Measurements from ENCODE around the gene USP17L21. TPM values are rescaled to one million over a fixed set of nuclear protein-coding genes. Genes with fewer than 3 reads are reported as not detected.

Gene USP17L21
- total RNA-seq: not detected in 2 replicates

GRCh38 chr4:9262572-9262971, at the start of gene USP17L21:
TSS of gene USP17L21 (plus strand) at chr4:9262872. CDS start at chr4:9262872, 0 bp downstream.

GRCh38 chr4:9215105-9215504, 47.6 kb upstream of the USP17L21 start, which contains the start of gene USP17L11:
TSS of gene USP17L11 (plus strand) at chr4:9215405. CDS start at chr4:9215405, 0 bp downstream.

GRCh38 chr4:9219852-9220251, 42.8 kb upstream of the USP17L21 start, which contains the start of gene USP17L12:
TSS of gene USP17L12 (plus strand) at chr4:9220152. CDS start at chr4:9220152, 0 bp downstream.

GRCh38 chr4:9224596-9224995, 38.1 kb upstream of the USP17L21 start, which contains the start of gene USP17L13:
TSS of gene USP17L13 (plus strand) at chr4:9224896. CDS start at chr4:9224896, 0 bp downstream.

GRCh38 chr4:9234085-9234484, 28.6 kb upstream of the USP17L21 start, which contains the start of gene USP17L15:
TSS of gene USP17L15 (plus strand) at chr4:9234385. CDS start at chr4:9234385, 0 bp downstream.

GRCh38 chr4:9243579-9243978, 19.1 kb upstream of the USP17L21 start, which contains the start of gene USP17L17:
TSS of gene USP17L17 (plus strand) at chr4:9243879. CDS start at chr4:9243879, 0 bp downstream.

GRCh38 chr4:9247953-9248680, 14.6 kb upstream of the USP17L21 start, which contains the start of gene USP17L18:
TSS of gene USP17L18 (plus strand) at chr4:9248630. CDS start at chr4:9248630, 0 bp downstream.

GRCh38 chr4:9253078-9253477, 9.6 kb upstream of the USP17L21 start, which contains the start of gene USP17L19:
TSS of gene USP17L19 (plus strand) at chr4:9253378. CDS start at chr4:9253378, 0 bp downstream.

GRCh38 chr4:9257824-9258223, 4.8 kb upstream of the USP17L21 start, which contains the start of gene USP17L20:
TSS of gene USP17L20 (plus strand) at chr4:9258124. CDS start at chr4:9258124, 0 bp downstream.

GRCh38 chr4:9267319-9267718, 4.6 kb downstream of the USP17L21 start, which contains the start of gene USP17L22:
TSS of gene USP17L22 (plus strand) at chr4:9267619. CDS start at chr4:9267619, 0 bp downstream.

Other genes starting within 250 kb of the USP17L21 start
- gene FAM90A26, start 92.5 kb upstream of the USP17L21 start, total RNA-seq: not detected in 2 replicates
- not detected in 2 replicates for gene USP17L10, start 52.2 kb upstream of the USP17L21 start, total RNA-seq
- gene USP17L11, start 47.5 kb upstream of the USP17L21 start, total RNA-seq: not detected in 2 replicates
- not detected in 2 replicates for gene USP17L12, start 42.7 kb upstream of the USP17L21 start, total RNA-seq
- not detected in 2 replicates for gene USP17L13, start 38.0 kb upstream of the USP17L21 start, total RNA-seq
- gene USP17L15, start 28.5 kb upstream of the USP17L21 start, total RNA-seq: not detected in 2 replicates
- gene USP17L17, start 19.0 kb upstream of the USP17L21 start, total RNA-seq: not detected in 2 replicates
- not detected in 2 replicates for gene USP17L18, start 14.2 kb upstream of the USP17L21 start, total RNA-seq
- not detected in 2 replicates for gene USP17L19, start 9.5 kb upstream of the USP17L21 start, total RNA-seq
- gene USP17L20, start 4.7 kb upstream of the USP17L21 start, total RNA-seq: not detected in 2 replicates
- gene USP17L22, start 4.7 kb downstream of the USP17L21 start, total RNA-seq: not detected in 2 replicates
- gene USP17L24, start 62.3 kb downstream of the USP17L21 start, total RNA-seq: not detected in 2 replicates
- not detected in 2 replicates for gene USP17L25, start 67.0 kb downstream of the USP17L21 start, total RNA-seq
- not detected in 2 replicates for gene USP17L26, start 71.8 kb downstream of the USP17L21 start, total RNA-seq
- gene USP17L5, start 76.5 kb downstream of the USP17L21 start, total RNA-seq: not detected in 2 replicates
- gene USP17L27, start 81.3 kb downstream of the USP17L21 start, total RNA-seq: not detected in 2 replicates
- not detected in 2 replicates for gene USP17L28, start 86.0 kb downstream of the USP17L21 start, total RNA-seq
- gene USP17L29, start 90.8 kb downstream of the USP17L21 start, total RNA-seq: not detected in 2 replicates
- gene USP17L30, start 100.3 kb downstream of the USP17L21 start, total RNA-seq: not detected in 2 replicates
- gene DEFB131A, start 181.5 kb downstream of the USP17L21 start, total RNA-seq: not detected in 2 replicates